Keratinocyte (primary cell): ENCODE data around the gene PRDX1.

ENCODE experiments used
- EZH2 ChIP-seq: IDR thresholded peaks from one replicate; pipeline ENCODE4 v1.6.1; 2012; ENCODE audit warnings: inconsistent platforms, mild to moderate bottlenecking, low read length, moderate library complexity
- TF ChIP-seq, protein P1 (sequence below), 3 experiments: IDR thresholded peaks in 1 of 3; conservative IDR thresholded peaks in 1 of 3; optimal IDR thresholded peaks in 1 of 3; 2 replicates in 2 of 3; 3 replicates in 1 of 3; pipeline versions ENCODE3 to v1.5.1; 2011; ENCODE audit warnings: low read length in 3 of 3, mild to moderate bottlenecking in 3 of 3, moderate library complexity in 2 of 3, control low read depth in 1 of 3, inconsistent platforms in 1 of 3; ENCODE audit not compliant: insufficient read depth in 2 of 3; ENCODE audit errors: extremely low read depth in 1 of 3

- TF ChIP-seq, protein P1, sequence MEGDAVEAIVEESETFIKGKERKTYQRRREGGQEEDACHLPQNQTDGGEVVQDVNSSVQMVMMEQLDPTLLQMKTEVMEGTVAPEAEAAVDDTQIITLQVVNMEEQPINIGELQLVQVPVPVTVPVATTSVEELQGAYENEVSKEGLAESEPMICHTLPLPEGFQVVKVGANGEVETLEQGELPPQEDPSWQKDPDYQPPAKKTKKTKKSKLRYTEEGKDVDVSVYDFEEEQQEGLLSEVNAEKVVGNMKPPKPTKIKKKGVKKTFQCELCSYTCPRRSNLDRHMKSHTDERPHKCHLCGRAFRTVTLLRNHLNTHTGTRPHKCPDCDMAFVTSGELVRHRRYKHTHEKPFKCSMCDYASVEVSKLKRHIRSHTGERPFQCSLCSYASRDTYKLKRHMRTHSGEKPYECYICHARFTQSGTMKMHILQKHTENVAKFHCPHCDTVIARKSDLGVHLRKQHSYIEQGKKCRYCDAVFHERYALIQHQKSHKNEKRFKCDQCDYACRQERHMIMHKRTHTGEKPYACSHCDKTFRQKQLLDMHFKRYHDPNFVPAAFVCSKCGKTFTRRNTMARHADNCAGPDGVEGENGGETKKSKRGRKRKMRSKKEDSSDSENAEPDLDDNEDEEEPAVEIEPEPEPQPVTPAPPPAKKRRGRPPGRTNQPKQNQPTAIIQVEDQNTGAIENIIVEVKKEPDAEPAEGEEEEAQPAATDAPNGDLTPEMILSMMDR (optimal IDR thresholded peaks at IDR 0.05 in 1 of 3, IDR thresholded peaks at IDR 0.05 in 1 of 3, conservative IDR thresholded peaks at IDR 0.05 in 1 of 3; ENCODE audit: extremely low read depth in 1 of 3, insufficient read depth in 2 of 3, low read length in 3 of 3) = no peak
- TF ChIP-seq EZH2 = no peak
These were observed 51.3 kb downstream of the PRDX1 start for GRCh38 chr1:45470306-45470798.
